ENCODE measurements around the gene CLPX. TPM values are rescaled to one million over a fixed set of nuclear protein-coding genes. Genes with fewer than 3 reads are reported as not detected.
"Not testable (repeated sequence)": the region's sequence is repeated elsewhere in the genome, so short reads cannot be mapped to it uniquely, and the experiment has no call there.

CLPX gene
- total and polyA plus RNA-seq, 9 donors: 30.0 to 45.9 (median 39.9) TPM

GRCh38 chr15:65146438-65146837 is 38.7 kb downstream of the CLPX start:
- no CpG with 5 or more reads among the region's 4 CpGs for WGBS (ENCODE audit: insufficient coverage)
- H3K36me3 ChIP-seq (ENCODE audit: control insufficient read depth, insufficient read depth, low read length): peaks cover 10% of the 10 kb centered on the region
- H3K27me3 ChIP-seq (ENCODE audit: control insufficient read depth, insufficient read depth, low read length): no peaks in the 10 kb centered on the region
- H3K27ac ChIP-seq (ENCODE audit: low read length): no peak overlapping the region
- no peaks in the 10 kb centered on the region for H3K4me1 ChIP-seq (ENCODE audit: control insufficient read depth, insufficient read depth, low read length)
- no peak overlapping the region for H3K4me3 ChIP-seq (ENCODE audit: low read length)
- no peaks in the 10 kb centered on the region for H3K9me3 ChIP-seq (replicated peaks; ENCODE audit: control insufficient read depth, low read depth, low read length)
- DNase-seq: no peak

GRCh38 chr15:65138631-65139030 is 46.5 kb downstream of the CLPX start:
- DNase-seq; H3K4me3 ChIP-seq (ENCODE audit: low read length); H3K36me3 ChIP-seq (ENCODE audit: control insufficient read depth, insufficient read depth, low read length); H3K27ac ChIP-seq (ENCODE audit: low read length); H3K4me1 ChIP-seq (ENCODE audit: control insufficient read depth, insufficient read depth, low read length); H3K9me3 ChIP-seq (replicated peaks; ENCODE audit: control insufficient read depth, low read depth, low read length); H3K27me3 ChIP-seq (ENCODE audit: control insufficient read depth, insufficient read depth, low read length): not testable (repeated sequence)
- WGBS (ENCODE audit: insufficient coverage): 83% methylated on average over 5 of the region's 6 CpGs

DNA sequence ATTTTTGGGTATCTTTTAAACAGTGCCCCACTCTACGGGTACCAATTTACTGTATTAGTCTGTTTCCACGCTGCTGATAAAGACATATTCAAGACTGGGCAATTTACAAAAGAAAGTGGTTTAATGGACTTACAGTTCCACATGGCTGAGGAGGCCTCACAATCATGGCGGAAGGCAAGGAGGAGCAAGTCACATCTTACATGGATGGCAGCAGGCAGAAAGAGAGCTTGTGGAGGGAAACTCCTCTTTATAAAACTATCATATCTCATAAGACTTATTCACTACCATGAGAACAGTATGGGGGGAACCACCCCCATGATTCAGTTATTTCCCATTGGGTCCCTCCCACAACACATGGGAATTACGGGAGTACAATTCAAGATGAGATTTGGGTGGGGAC is 47.2 kb downstream of the CLPX start:
- not testable (repeated sequence) for H3K4me3 ChIP-seq (ENCODE audit: low read length); H3K36me3 ChIP-seq (ENCODE audit: control insufficient read depth, insufficient read depth, low read length); DNase-seq; H3K4me1 ChIP-seq (ENCODE audit: control insufficient read depth, insufficient read depth, low read length); H3K9me3 ChIP-seq (replicated peaks; ENCODE audit: control insufficient read depth, low read depth, low read length); H3K27ac ChIP-seq (ENCODE audit: low read length); H3K27me3 ChIP-seq (ENCODE audit: control insufficient read depth, insufficient read depth, low read length)
- WGBS (ENCODE audit: insufficient coverage): no CpG with 5 or more reads among the region's 4 CpGs

DNA sequence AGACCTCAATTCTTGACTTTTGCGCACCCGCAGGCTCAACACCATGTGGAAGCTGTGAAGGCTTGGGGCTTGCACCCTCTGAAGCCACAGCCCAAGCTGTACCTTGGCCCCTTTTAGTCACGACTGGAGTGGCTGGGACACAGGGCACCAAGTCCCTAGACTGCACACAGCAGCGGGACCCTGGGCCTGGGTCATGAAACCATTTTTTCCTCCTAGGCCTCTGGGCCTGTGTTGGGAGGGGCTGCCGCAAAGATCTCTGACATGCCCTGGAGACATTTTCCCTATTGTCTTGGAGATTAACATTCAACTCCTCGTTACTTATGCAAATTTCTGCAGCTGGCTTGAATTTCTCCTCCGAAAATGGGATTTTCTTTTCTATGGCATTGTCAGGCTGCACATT is 48.1 kb downstream of the CLPX start:
- not testable (repeated sequence) for DNase-seq; H3K4me3 ChIP-seq (ENCODE audit: low read length); H3K36me3 ChIP-seq (ENCODE audit: control insufficient read depth, insufficient read depth, low read length); H3K4me1 ChIP-seq (ENCODE audit: control insufficient read depth, insufficient read depth, low read length); H3K9me3 ChIP-seq (replicated peaks; ENCODE audit: control insufficient read depth, low read depth, low read length); H3K27me3 ChIP-seq (ENCODE audit: control insufficient read depth, insufficient read depth, low read length); H3K27ac ChIP-seq (ENCODE audit: low read length)
- WGBS (ENCODE audit: insufficient coverage): 86% methylated on average over 4 of the region's 7 CpGs

DNA sequence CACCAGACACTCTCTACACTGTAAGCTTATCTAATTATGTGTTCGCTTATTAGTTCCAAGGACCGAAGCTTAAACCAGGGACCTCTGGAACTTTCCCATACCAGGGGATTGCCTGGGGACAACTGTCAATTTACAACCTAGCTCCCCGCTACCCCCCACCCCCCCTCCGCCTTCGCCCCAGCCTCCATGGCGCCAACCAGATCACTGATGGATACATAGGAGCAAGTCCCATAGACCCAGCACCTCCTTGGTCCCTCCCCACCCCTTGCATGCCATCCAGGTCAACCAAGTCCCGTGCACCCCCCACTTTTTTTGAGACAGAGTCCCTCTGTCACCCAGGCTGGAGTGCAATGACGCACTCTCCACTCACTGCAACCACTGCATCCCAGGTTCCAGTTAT is 50.6 kb downstream of the CLPX start:
- no peak overlapping the region for H3K27ac ChIP-seq (ENCODE audit: low read length)
- H3K4me3 ChIP-seq (ENCODE audit: low read length): no peak overlapping the region
- DNase-seq: no peak
- H3K36me3 ChIP-seq (ENCODE audit: control insufficient read depth, insufficient read depth, low read length): peaks cover 11% of the 10 kb centered on the region
- no peaks in the 10 kb centered on the region for H3K27me3 ChIP-seq (ENCODE audit: control insufficient read depth, insufficient read depth, low read length)
- H3K9me3 ChIP-seq (replicated peaks; ENCODE audit: control insufficient read depth, low read depth, low read length): no peaks in the 10 kb centered on the region
- 92% methylated on average over 8 of the region's 8 CpGs for WGBS (ENCODE audit: insufficient coverage)
- peaks cover 8% of the 10 kb centered on the region for H3K4me1 ChIP-seq (ENCODE audit: control insufficient read depth, insufficient read depth, low read length)

GRCh38 chr15:65133548-65134200 is 51.5 kb downstream of the CLPX start, which contains the start of gene PDCD7:
PDCD7 (minus strand) TSS chr15:65133808; CDS start chr15:65133781, 27 bp downstream.
- no peaks in the 10 kb centered on the region for H3K27me3 ChIP-seq (ENCODE audit: control insufficient read depth, insufficient read depth, low read length)
- under 1% methylated on average over 41 of the region's 45 CpGs for WGBS (ENCODE audit: insufficient coverage)
- H3K4me3 ChIP-seq (ENCODE audit: low read length): peak within 1 kb of the TSS; percentile 53

GRCh38 chr15:65132878-65133547 is 52.1 kb downstream of the CLPX start:
- peaks cover 26% of the 10 kb centered on the region for H3K36me3 ChIP-seq (ENCODE audit: control insufficient read depth, insufficient read depth, low read length)
- peak overlapping the region; percentile 53 for H3K4me3 ChIP-seq (ENCODE audit: low read length)
- H3K27ac ChIP-seq (ENCODE audit: low read length): peak overlapping the region; percentile 55
- no peaks in the 10 kb centered on the region for H3K27me3 ChIP-seq (ENCODE audit: control insufficient read depth, insufficient read depth, low read length)
- under 1% methylated on average over 93 of the region's 93 CpGs for WGBS (ENCODE audit: insufficient coverage)
- H3K9me3 ChIP-seq (replicated peaks; ENCODE audit: control insufficient read depth, low read depth, low read length): no peaks in the 10 kb centered on the region
- DNase-seq: peak; percentile 44
- H3K4me1 ChIP-seq (ENCODE audit: control insufficient read depth, insufficient read depth, low read length): peaks cover 8% of the 10 kb centered on the region

More at GRCh38 chr15:65133548-65134200, 51.5 kb downstream of the CLPX start, which contains the start of gene PDCD7:
- peaks cover 8% of the 10 kb centered on the region for H3K4me1 ChIP-seq (ENCODE audit: control insufficient read depth, insufficient read depth, low read length)
- DNase-seq: peak; percentile 98
- H3K27ac ChIP-seq (ENCODE audit: low read length): peak within 1 kb of the TSS; percentile 69
- no peaks in the 10 kb centered on the region for H3K9me3 ChIP-seq (replicated peaks; ENCODE audit: control insufficient read depth, low read depth, low read length)
- peaks cover 19% of the 10 kb centered on the region for H3K36me3 ChIP-seq (ENCODE audit: control insufficient read depth, insufficient read depth, low read length)

GRCh38 chr15:65130941-65131340 is 54.2 kb downstream of the CLPX start:
- 88% methylated on average over 1 of the region's 5 CpGs for WGBS (ENCODE audit: insufficient coverage)
- H3K36me3 ChIP-seq (ENCODE audit: control insufficient read depth, insufficient read depth, low read length): peaks cover 39% of the 10 kb centered on the region
- H3K4me1 ChIP-seq (ENCODE audit: control insufficient read depth, insufficient read depth, low read length): peaks cover 8% of the 10 kb centered on the region
- DNase-seq: no peak
- no peak overlapping the region for H3K27ac ChIP-seq (ENCODE audit: low read length)
- no peaks in the 10 kb centered on the region for H3K9me3 ChIP-seq (replicated peaks; ENCODE audit: control insufficient read depth, low read depth, low read length)
- no peak overlapping the region for H3K4me3 ChIP-seq (ENCODE audit: low read length)
- H3K27me3 ChIP-seq (ENCODE audit: control insufficient read depth, insufficient read depth, low read length): no peaks in the 10 kb centered on the region

GRCh38 chr15:65115542-65115941 is 69.6 kb downstream of the CLPX start:
- WGBS (ENCODE audit: insufficient coverage): 100% methylated on average over 2 of the region's 5 CpGs
- no peaks in the 10 kb centered on the region for H3K9me3 ChIP-seq (replicated peaks; ENCODE audit: control insufficient read depth, low read depth, low read length)
- peak overlapping the region; percentile 62 for H3K27ac ChIP-seq (ENCODE audit: low read length)
- H3K4me1 ChIP-seq (ENCODE audit: control insufficient read depth, insufficient read depth, low read length): no peaks in the 10 kb centered on the region
- no peak overlapping the region for H3K4me3 ChIP-seq (ENCODE audit: low read length)
- DNase-seq: peak; percentile 19
- peaks cover 58% of the 10 kb centered on the region for H3K36me3 ChIP-seq (ENCODE audit: control insufficient read depth, insufficient read depth, low read length)
- no peaks in the 10 kb centered on the region for H3K27me3 ChIP-seq (ENCODE audit: control insufficient read depth, insufficient read depth, low read length)

DNA sequence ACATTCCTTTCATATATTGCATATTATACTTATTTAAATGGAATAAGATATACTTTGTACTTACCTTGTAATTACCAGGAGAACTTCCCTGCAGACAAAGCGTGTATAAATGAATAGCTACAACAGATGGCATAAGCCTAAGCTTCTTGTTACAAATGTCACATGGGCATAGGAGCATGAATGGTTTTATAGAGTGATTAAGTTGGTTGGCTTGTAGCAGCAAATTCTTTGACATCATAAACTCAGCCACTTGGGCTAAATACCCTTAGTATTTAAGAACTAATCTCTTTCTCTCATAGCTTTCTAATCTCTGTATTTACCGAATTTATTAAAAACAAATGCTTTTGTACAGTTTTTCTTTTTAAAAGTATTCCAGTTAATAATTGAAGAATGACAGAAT is 70.1 kb downstream of the CLPX start, which contains the start of gene UBAP1L:
Gene UBAP1L, minus strand, starts transcription at position 115 of the 400 bp plus-strand sequence. CDS start 8,985 bp downstream, outside the sequence.
- no peaks in the 10 kb centered on the region for H3K9me3 ChIP-seq (replicated peaks; ENCODE audit: control insufficient read depth, low read depth, low read length)
- WGBS (ENCODE audit: insufficient coverage): no CpG with 5 or more reads among the region's 2 CpGs
- DNase-seq: no peak
- H3K4me1 ChIP-seq (ENCODE audit: control insufficient read depth, insufficient read depth, low read length): no peaks in the 10 kb centered on the region
- H3K27ac ChIP-seq (ENCODE audit: low read length): peak within 1 kb of the TSS; percentile 62
- no peaks in the 10 kb centered on the region for H3K27me3 ChIP-seq (ENCODE audit: control insufficient read depth, insufficient read depth, low read length)
- H3K36me3 ChIP-seq (ENCODE audit: control insufficient read depth, insufficient read depth, low read length): peaks cover 56% of the 10 kb centered on the region
- H3K4me3 ChIP-seq (ENCODE audit: low read length): no peak within 1 kb of the TSS
